Suprapubic skin (tissue), 4 donors: ENCODE data around the gene SOS2. TPM values are rescaled to one million over a fixed set of nuclear protein-coding genes. Genes with fewer than 3 reads are reported as not detected.

ENCODE experiments used
- DNase-seq, 2 donors: peaks; one replicate each; pipeline ENCODE4 v3.0.0-alpha.2; 2019; ENCODE audit warnings: low spot score in 2 of 2
- H3K27ac ChIP-seq: fragments of 200-600 bp; sonication (generic); one replicate; pipeline ENCODE4 v1.5.1; 2019
- H3K27me3 ChIP-seq: fragments of 200-600 bp; sonication (generic); one replicate; pipeline ENCODE4 v1.5.1; 2019
- H3K36me3 ChIP-seq: fragments of 200-600 bp; sonication (generic); one replicate; pipeline ENCODE4 v1.5.1; 2019
- H3K4me1 ChIP-seq: fragments of 200-600 bp; sonication (generic); one replicate; pipeline ENCODE4 v1.5.1; 2019
- H3K4me3 ChIP-seq: fragments of 200-600 bp; sonication (generic); one replicate; pipeline ENCODE4 v1.5.1; 2019; ENCODE audit warnings: mild to moderate bottlenecking
- H3K9me3 ChIP-seq: fragments of 200-600 bp; sonication (generic); one replicate; pipeline ENCODE4 v1.5.1; 2019
- EP300 ChIP-seq: sonication (generic); formaldehyde crosslinking; IDR thresholded peaks from one replicate; pipeline ENCODE4 v1.6.1; 2017; ENCODE audit warnings: antibody characterized with exemption
- POLR2A ChIP-seq, 2 donors: fragments of 450-650 bp; IDR thresholded peaks; one replicate each; pipeline ENCODE4 v1.6.1; 2017; ENCODE audit warnings: antibody characterized with exemption in 2 of 2, mild to moderate bottlenecking in 2 of 2, moderate library complexity in 2 of 2
- POLR2AphosphoS5 ChIP-seq, 3 donors: sonication (generic); formaldehyde crosslinking; IDR thresholded peaks; one replicate each; pipeline ENCODE4 v1.6.1; 2017; ENCODE audit warnings: antibody characterized with exemption in 3 of 3
- WGBS: methylation state at CpG from one replicate; pipeline ENCODE4 v1.1.5; 2018; 5-methylcytosine and 5-hydroxymethylcytosine counted together
- total RNA-seq, 4 donors: library from RNA; depleted of rRNA; stranded (reverse); fragments of >200 nt; gene quantifications; one replicate each; pipeline ENCODE4 v1.1.0, GENCODE V29; 2016
- TF ChIP-seq, protein P1 (sequence below), 2 donors: fragments of 200-600 bp in 1 of 2; fragments of 450-650 bp in 1 of 2; sonication (generic) in 1 of 2; IDR thresholded peaks; one replicate each; pipeline ENCODE4 v1.5.1; 2016 to 2019; ENCODE audit warnings: antibody characterized with exemption in 2 of 2, mild to moderate bottlenecking in 1 of 2, moderate library complexity in 1 of 2

SOS2 gene
- total RNA-seq, 4 donors from 2014 or later = 22.5 to 40.8 (median 30.4) TPM

DNA sequence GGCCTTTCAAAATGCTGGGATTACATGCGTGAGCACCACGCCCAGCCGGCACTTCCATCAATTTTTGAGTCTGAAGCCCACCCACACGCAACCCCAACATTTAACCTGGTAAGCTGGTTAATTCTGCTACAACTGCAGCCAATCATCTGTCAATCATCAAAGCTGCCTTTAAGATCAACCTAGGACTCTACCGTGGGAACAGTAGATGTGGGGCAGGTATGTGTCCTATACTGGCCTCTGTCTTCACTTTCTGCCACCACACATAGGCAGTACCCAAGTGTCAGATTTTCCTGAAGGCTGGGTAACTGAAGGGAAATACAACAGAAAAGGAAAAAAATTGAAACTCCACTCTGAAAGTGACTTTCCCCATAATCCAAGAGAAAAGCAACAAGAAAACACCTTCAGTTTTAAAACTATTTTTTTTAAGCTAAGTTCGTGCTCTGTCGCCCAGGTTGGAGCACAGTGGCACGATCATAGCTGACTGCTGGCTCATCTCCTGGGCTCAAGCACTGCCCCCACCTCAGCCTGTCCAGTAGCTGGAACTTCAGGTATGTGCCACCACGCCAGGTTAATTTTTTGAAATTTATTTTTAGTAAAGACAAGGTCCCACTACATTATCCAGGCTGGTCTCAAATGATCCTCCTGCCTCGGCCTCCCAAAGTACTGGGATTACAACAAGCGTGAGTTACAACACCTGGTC, 137.2 kb downstream of the SOS2 start:
- Histone ChIP-seq H3K4me1 (peaks cover 6% of the 10 kb centered on the region), H3K27ac (no peak overlapping the region), H3K36me3 (no peaks in the 10 kb centered on the region), H3K27me3 (no peaks in the 10 kb centered on the region), H3K9me3 (no peaks in the 10 kb centered on the region), H3K4me3 (no peak overlapping the region)
- WGBS = 89% methylated on average over 11 of the region's 11 CpGs
- DNase-seq = no peak
- no peak for TF ChIP-seq POLR2AphosphoS5 (IDR thresholded peaks at IDR 0.05)
- TF ChIP-seq, protein P1, sequence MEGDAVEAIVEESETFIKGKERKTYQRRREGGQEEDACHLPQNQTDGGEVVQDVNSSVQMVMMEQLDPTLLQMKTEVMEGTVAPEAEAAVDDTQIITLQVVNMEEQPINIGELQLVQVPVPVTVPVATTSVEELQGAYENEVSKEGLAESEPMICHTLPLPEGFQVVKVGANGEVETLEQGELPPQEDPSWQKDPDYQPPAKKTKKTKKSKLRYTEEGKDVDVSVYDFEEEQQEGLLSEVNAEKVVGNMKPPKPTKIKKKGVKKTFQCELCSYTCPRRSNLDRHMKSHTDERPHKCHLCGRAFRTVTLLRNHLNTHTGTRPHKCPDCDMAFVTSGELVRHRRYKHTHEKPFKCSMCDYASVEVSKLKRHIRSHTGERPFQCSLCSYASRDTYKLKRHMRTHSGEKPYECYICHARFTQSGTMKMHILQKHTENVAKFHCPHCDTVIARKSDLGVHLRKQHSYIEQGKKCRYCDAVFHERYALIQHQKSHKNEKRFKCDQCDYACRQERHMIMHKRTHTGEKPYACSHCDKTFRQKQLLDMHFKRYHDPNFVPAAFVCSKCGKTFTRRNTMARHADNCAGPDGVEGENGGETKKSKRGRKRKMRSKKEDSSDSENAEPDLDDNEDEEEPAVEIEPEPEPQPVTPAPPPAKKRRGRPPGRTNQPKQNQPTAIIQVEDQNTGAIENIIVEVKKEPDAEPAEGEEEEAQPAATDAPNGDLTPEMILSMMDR (IDR thresholded peaks at IDR 0.05) = no peak
- TF ChIP-seq POLR2A (IDR thresholded peaks at IDR 0.05) = no peak
- no peak for TF ChIP-seq EP300

DNA sequence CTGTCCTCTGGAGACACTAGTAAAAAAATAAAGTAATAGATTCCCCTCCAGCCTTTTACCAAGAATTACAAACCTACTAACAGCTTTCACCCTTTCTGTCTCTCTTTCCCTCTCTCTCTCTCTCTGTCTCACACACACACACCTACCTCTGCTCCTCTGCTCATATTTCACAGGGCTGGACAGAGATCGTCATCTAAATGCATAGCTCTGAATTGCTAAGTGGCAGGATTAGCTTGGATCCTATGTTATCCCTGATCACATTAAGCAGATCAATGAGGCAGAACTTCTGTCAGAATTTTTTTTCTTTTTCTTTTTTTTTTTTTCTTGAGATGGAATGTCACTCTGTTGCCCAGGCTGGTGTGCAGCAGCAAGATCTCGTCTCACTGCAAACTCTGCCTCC, 137.9 kb downstream of the SOS2 start:
- TF ChIP-seq EP300 (no peak), POLR2AphosphoS5 (IDR thresholded peaks at IDR 0.05) (no peak), POLR2A (IDR thresholded peaks at IDR 0.05) (no peak)
- TF ChIP-seq, protein P1 (IDR thresholded peaks at IDR 0.05) = no peak
- peaks cover 6% of the 10 kb centered on the region for H3K4me1 ChIP-seq

DNA sequence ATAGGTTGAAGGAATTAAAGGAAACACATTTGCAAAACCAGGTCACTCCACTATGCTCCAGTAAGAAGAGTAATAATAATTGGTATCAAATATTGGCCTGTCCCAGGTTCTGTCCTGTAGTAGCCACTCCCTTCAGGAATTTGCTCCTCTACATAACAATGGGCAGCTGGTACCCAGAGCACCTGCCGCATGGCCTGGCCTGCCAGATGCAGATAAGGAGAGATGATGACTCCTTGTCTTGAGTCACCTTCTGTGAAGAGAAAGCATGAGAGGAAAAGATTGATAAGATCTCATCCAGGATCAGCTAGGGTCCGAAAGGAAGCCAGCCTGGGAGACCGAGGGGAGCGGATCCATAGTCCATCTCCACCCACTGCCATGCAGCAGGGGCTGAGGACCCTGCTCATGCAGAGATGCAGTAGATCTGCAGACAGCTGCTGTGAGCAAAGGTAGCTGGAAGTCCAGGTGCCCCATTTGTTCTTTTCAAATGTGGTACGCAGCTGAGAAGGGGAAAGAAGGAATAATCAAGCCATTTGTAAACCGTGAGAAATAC, 139.3 kb downstream of the SOS2 start:
- H3K36me3 ChIP-seq = no peaks in the 10 kb centered on the region
- 88% methylated on average over 6 of the region's 6 CpGs for WGBS
- TF ChIP-seq, protein P1 (IDR thresholded peaks at IDR 0.05) = no peak
- TF ChIP-seq POLR2A (IDR thresholded peaks at IDR 0.05) (no peak), POLR2AphosphoS5 (IDR thresholded peaks at IDR 0.05) (no peak), EP300 (no peak)

More for the DNA sequence above, 137.9 kb downstream of the SOS2 start:
- WGBS = 33% methylated on average over 2 of the region's 2 CpGs
- no peak for DNase-seq
- H3K36me3 ChIP-seq = no peaks in the 10 kb centered on the region
- H3K27ac ChIP-seq = no peak overlapping the region
- H3K4me3 ChIP-seq = no peak overlapping the region
- no peaks in the 10 kb centered on the region for H3K9me3 ChIP-seq
- H3K27me3 ChIP-seq = no peaks in the 10 kb centered on the region

DNA sequence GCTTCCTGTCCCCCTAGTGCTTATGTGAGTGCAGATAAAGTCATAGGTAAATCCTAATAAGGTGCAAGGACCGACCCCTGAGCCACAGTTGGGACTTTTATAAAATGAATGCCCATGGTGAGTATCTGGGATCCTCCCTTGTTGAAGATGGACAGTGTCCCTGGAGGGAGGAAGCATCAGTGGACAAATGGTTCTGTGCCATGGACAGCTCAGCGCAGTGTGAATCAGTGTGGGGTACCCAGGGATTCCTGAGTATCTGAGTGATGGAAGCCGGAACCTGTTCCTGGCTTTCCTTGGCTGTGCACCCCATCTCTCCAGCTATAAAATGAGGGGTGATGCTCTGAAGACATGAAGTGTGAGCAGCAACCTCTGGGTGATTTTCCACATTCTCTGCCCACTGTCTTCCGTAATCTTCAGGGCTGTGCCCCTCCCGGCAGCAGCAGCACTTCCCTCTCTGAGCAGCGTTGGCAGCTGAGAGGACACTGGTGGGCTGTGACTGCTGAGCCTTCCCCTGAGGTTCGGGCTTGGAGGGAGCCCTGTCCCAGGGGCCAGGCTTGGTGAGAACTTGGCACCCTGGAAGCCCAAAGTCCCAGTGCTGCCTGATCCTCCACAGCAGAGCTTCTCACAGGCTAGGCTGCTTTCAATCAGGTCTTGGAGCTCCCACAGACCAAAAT, 140.0 kb downstream of the SOS2 start:
- Histone ChIP-seq H3K27me3 (no peaks in the 10 kb centered on the region), H3K4me3 (no peak overlapping the region), H3K36me3 (no peaks in the 10 kb centered on the region), H3K9me3 (no peaks in the 10 kb centered on the region), H3K27ac (no peak overlapping the region), H3K4me1 (peaks cover 3% of the 10 kb centered on the region)
- DNase-seq = no peak
- 81% methylated on average over 7 of the region's 7 CpGs for WGBS
- TF ChIP-seq, protein P1 (IDR thresholded peaks at IDR 0.05) = no peak

More for the DNA sequence above, 139.3 kb downstream of the SOS2 start:
- no peak overlapping the region for H3K27ac ChIP-seq
- no peak overlapping the region for H3K4me3 ChIP-seq
- DNase-seq = no peak
- H3K9me3 ChIP-seq = no peaks in the 10 kb centered on the region
- H3K4me1 ChIP-seq = peaks cover 6% of the 10 kb centered on the region
- no peaks in the 10 kb centered on the region for H3K27me3 ChIP-seq

DNA sequence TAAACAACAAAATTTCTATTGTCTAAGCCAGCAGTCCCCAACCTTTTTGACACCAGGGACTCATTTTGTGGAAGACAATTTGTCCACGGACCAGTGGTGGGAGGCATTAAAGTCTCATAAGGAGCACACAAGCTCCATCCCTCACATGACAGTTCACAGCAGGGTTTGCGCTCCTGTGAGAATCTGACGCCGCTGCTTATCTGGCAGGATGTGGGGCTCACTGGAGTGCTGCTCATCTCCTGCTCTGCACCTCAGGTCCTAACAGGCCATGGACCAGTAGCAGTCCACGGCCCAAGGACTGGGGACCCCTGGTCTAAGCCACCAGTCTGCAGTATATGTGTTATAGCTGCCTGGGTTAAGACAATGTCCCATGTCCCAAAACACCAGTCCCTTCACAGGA, 142.2 kb downstream of the SOS2 start:
- Histone ChIP-seq H3K9me3 (no peaks in the 10 kb centered on the region), H3K36me3 (no peaks in the 10 kb centered on the region), H3K4me1 (no peaks in the 10 kb centered on the region), H3K27me3 (no peaks in the 10 kb centered on the region), H3K27ac (no peak overlapping the region), H3K4me3 (no peak overlapping the region)
- no peak for DNase-seq
- TF ChIP-seq POLR2AphosphoS5 (IDR thresholded peaks at IDR 0.05) (no peak), POLR2A (IDR thresholded peaks at IDR 0.05) (no peak), EP300 (no peak)
- TF ChIP-seq, protein P1 (IDR thresholded peaks at IDR 0.05) = no peak
- WGBS = 100% methylated on average over 5 of the region's 5 CpGs
